GM12874 (cell line): ENCODE measurements around the gene CXCL14.

Experiments
- TF ChIP-seq, protein P1 (sequence below): IDR thresholded peaks from 2 replicates; pipeline ENCODE4 v1.5.1; 2011; ENCODE audit warnings: low read depth, mild to moderate bottlenecking, control low read depth, low read length, moderate library complexity; ENCODE audit not compliant: insufficient read depth

CXCL14 gene

DNA sequence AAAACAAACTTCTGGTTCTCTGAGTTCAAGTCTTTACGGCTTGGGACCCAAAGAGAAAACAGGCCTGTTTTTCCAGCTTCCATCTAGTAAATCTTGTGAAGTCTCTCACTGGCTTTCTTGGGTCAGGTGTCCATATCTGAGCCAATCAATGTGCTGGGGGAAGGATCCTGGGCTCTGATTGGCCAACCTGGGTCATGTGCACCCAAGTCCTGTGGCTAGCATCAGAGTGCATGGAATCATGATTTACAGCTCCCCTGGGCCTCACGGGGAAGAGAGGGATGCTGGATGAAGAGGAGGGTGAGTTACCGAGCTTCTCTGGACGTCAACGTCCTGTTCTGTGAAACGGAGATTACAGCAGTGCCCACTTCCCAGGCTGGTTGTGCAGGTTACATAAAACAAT lies 19.4 kb downstream of the CXCL14 start:
- TF ChIP-seq, protein P1, sequence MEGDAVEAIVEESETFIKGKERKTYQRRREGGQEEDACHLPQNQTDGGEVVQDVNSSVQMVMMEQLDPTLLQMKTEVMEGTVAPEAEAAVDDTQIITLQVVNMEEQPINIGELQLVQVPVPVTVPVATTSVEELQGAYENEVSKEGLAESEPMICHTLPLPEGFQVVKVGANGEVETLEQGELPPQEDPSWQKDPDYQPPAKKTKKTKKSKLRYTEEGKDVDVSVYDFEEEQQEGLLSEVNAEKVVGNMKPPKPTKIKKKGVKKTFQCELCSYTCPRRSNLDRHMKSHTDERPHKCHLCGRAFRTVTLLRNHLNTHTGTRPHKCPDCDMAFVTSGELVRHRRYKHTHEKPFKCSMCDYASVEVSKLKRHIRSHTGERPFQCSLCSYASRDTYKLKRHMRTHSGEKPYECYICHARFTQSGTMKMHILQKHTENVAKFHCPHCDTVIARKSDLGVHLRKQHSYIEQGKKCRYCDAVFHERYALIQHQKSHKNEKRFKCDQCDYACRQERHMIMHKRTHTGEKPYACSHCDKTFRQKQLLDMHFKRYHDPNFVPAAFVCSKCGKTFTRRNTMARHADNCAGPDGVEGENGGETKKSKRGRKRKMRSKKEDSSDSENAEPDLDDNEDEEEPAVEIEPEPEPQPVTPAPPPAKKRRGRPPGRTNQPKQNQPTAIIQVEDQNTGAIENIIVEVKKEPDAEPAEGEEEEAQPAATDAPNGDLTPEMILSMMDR: no peak

DNA sequence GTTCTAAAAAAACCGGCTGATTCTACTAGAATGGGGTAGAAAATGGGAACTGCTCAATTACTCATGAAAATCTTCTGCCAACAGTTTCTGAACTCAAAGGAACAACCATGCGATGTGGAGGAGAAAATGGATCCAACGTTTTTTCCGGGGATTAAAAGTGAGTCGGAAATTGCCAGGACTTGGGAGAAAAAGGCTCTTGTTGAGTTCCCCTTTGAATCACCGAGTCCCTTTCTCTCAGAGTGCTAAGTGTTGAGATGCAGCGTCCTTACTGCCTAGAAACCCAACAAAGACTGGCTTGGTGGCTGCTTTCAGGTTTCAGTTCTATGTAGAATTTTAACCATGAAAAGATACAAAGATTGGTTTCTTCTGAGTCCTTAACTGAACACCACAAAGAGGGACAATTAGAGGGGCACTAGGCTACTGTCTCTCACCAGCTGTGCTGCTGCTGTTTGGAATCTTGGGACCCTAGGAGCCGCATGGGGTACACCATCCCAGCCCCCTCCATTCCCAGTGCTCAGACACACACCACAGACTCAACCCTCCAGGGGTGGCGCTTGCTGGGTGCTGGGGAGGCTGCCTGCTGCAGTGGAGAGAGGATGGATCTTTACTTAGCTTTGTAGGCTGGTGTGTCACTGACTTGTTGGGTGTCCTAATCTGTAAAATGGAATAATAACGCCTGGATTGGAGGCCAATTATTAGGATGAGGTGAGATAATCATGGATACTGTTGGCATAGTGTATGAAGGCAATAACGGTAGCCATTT lies 21.5 kb downstream of the CXCL14 start:
- TF ChIP-seq, protein P1: no peak

DNA sequence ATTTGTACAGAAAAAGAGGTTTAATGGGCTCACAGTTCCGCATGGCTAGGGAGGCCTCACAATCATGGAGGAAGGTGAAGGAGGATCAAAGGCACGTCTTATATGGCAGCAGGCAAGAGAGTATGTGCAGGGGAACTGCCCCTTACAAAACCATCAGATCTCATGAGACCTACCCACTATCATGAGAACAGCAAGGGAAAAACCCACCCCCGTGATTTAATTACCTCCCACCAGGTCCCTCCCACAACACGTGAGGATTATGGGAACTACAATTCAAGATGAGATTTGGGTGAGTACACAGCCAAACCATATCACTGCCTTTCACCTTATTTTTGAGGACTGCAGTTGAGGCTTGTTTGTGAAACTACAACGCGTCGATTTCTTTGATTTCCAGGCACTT lies 22.2 kb downstream of the CXCL14 start:
- TF ChIP-seq, protein P1: no peak

DNA sequence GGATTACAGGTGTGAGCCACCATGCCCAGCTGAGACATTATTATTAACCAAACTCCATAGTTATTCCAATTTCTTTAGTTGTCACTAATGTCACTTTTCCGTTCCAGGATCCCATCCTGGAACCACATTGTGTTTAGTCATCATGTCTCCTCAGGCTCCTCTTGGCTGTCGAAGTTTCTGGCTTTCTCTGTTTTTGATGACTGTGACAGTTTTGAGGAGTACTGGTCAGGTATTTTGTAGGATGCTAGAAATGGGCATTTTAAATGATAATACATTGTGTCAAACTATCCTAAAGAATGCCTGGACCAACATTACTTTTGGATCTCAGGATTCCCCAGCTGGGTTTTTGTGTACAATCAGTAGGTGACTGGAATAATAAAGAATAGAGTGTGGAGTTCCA lies 23.3 kb downstream of the CXCL14 start:
- TF ChIP-seq, protein P1: no peak

DNA sequence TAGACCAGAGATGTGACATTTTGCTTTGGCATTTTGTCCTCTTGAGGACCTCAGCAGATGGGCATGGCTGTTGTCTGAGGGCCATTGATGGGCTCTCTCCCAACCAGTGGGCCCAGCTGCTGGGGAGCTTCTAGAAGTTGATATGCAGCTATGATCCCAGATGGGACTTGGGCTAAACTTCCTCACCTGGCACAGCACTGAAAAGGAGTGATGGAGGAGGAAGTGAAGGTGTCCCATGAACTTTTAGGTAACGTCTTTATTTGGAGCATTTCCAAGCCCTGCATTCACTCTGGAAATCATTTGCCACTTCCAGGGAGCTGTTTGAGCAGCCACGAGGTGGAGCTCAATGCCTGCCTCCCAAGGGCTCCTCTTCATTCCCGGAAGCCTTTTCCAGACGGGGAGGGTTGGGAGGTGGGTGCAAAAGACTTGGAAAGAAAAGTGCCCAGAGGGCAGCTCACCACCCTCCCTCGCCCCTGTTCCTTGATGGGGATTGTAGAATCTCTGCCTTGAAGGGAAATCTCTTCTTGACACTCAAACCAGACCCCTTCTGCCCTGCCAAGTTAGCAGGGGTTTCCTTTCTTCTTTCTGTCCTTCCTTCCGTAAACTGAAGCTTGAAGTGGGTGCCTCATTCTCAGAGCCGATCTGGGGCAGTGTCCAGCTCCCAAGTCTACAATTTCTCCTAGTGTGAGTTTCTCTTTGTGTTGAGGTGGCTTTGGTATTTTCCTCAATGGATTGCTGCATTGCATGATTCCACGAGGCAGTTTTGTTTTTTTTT lies 24.9 kb downstream of the CXCL14 start:
- TF ChIP-seq, protein P1: no peak

DNA sequence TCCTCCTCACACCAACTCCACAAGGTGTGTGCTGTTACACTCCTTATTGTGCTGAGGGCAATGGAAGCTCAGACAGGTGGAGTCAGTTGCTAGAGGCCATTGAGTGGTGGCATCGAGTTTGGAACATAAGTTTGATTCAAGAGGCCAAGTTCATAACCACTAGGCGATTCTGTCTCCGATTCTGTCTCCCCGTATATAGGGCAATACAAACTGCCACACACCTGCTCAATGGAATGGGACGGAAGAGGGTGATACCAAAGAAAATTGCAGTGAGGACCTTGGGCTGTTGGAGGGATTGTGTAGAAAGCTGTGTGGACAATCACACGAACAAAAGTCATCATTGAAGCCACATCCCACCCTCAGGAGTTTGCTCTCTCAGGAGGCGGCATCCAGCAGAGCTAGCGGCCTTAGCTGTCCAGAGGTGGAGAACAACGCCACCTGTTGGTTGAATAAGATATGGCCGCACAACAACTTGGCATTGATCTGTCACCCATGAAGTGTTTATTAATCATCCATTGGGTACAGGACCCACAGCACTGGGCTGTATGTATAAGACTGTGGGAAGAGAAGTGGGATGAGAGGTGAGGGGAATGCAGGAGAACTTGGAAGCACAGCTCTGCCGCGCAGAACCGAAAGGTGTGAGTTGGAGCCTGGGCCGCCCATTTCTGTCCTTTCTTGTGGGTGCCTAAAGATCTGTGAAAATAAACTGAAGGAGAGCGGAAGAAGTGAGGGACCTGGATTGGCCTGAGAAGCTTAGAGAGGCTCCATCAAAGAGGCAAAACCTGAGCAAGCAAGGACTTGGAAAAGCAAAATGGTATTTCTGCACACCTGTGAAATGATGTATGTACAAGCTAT lies 27.0 kb downstream of the CXCL14 start:
- TF ChIP-seq, protein P1: peak; percentile 77

DNA sequence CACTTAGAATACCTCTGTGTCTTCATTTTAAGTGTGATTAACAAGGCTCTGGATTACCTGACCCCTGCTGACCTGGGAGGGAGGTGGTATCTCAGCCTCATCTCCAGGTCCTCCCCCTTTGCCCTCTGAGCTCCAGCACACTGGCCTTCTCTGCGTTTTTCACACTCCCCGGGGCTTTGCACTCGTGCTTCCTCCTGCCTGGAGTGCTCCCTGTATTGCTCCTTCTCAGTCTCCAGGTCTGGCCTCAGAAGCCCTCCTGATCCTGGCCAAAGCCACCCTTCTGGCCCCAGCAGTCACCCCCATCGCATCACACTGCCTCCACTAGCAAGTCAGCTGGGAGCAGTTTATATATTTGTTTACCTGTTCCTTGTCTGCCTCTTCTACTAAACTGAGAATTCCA lies 29.4 kb downstream of the CXCL14 start:
- TF ChIP-seq, protein P1: no peak
